OCI-LY1 (cell line): Measurements from ENCODE around the gene CCR7.

Experiments
- H2AFZ ChIP-seq: fragments of 200-600 bp; sonication (generic), shearing (Covaris generic); 2 replicates; pipeline ENCODE4 v1.6.0; 2014; ENCODE audit warnings: antibody characterized with exemption, mild to moderate bottlenecking, low read length
- H3F3A ChIP-seq: fragments of 200-600 bp; sonication (generic), shearing (Covaris generic); 2 replicates; pipeline ENCODE4 v1.6.0; 2014; ENCODE audit warnings: mild to moderate bottlenecking, antibody characterized with exemption, low read length, moderate library complexity; ENCODE audit not compliant: insufficient read depth
- H3K27ac ChIP-seq: fragments of 200-600 bp; sonication (generic); 2 replicates; pipeline ENCODE4 v1.5.1; 2014; ENCODE audit warnings: low read length, mixed run types, mild to moderate bottlenecking, low read depth; ENCODE audit not compliant: poor library complexity, severe bottlenecking
- H3K27me3 ChIP-seq: fragments of 200-600 bp; sonication (generic); 2 replicates; pipeline ENCODE4 v1.6.0; 2014; ENCODE audit warnings: antibody characterized with exemption, mild to moderate bottlenecking, low read length, moderate library complexity; ENCODE audit not compliant: insufficient read depth
- H3K36me3 ChIP-seq: fragments of 200-600 bp; sonication (generic); 2 replicates; pipeline ENCODE4 v1.6.1; 2014; ENCODE audit warnings: mild to moderate bottlenecking, antibody characterized with exemption, low read length, moderate library complexity, mixed read lengths; ENCODE audit not compliant: insufficient read depth
- H3K4me1 ChIP-seq: fragments of 200-600 bp; sonication (generic); 2 replicates; pipeline ENCODE4 v1.5.1; 2014; ENCODE audit warnings: mild to moderate bottlenecking, low read length, moderate library complexity; ENCODE audit not compliant: insufficient read depth, severe bottlenecking
- H3K4me2 ChIP-seq: fragments of 200-600 bp; sonication (generic), shearing (Covaris generic); 2 replicates; pipeline ENCODE4 v1.6.1; 2014; ENCODE audit warnings: low read length
- H3K4me3 ChIP-seq: fragments of 200-600 bp; sonication (generic); 2 replicates; pipeline ENCODE4 v1.5.1; 2014; ENCODE audit warnings: low read length, low read depth, mild to moderate bottlenecking, mixed read lengths; ENCODE audit not compliant: poor library complexity, severe bottlenecking
- H3K79me2 ChIP-seq: fragments of 200-600 bp; shearing (Covaris generic); 2 replicates; pipeline ENCODE4 v1.6.1; 2016; ENCODE audit warnings: mixed run types, low read length, mixed read lengths; ENCODE audit not compliant: insufficient read depth
- H3K9ac ChIP-seq: fragments of 200-600 bp; sonication (generic), shearing (Covaris generic); 2 replicates; pipeline ENCODE4 v1.6.1; 2014; ENCODE audit warnings: mild to moderate bottlenecking, low read length, mixed read lengths
- H3K9me2 ChIP-seq: fragments of 200-600 bp; sonication (generic), shearing (Covaris generic); 2 replicates; pipeline ENCODE4 v1.6.1; 2014; ENCODE audit warnings: low read depth, mild to moderate bottlenecking, low read length, mixed read lengths
- H3K9me3 ChIP-seq: fragments of 200-600 bp; shearing (Covaris generic); 2 replicates; pipeline ENCODE4 v1.6.1; 2014; ENCODE audit warnings: low read length, mixed read lengths
- H4K20me1 ChIP-seq: fragments of 200-600 bp; sonication (generic), shearing (Covaris generic); 2 replicates; pipeline ENCODE4 v1.6.0; 2016; ENCODE audit warnings: mild to moderate bottlenecking, low read length; ENCODE audit not compliant: insufficient read depth
- CTCF ChIP-seq: fragments of 200-600 bp; sonication (generic), shearing (Covaris generic); IDR thresholded peaks from 2 replicates; pipeline ENCODE4 v1.5.1; 2017; ENCODE audit warnings: mild to moderate bottlenecking, antibody characterized with exemption, low read length, moderate library complexity, mixed read lengths
- EZH2 ChIP-seq: fragments of 200-600 bp; sonication (generic), shearing (Covaris generic); IDR thresholded peaks from 2 replicates; pipeline ENCODE4 v1.8.0; 2017; ENCODE audit warnings: borderline replicate concordance, mixed run types, mild to moderate bottlenecking, antibody characterized with exemption, low read length, moderate library complexity, mixed read lengths

Gene CCR7

GRCh38 chr17:40538936-40539705 is 26.2 kb downstream of the CCR7 start:
- Histone ChIP-seq H3K4me2 (no peak overlapping the region), H3K9me2 (no peaks in the 10 kb centered on the region), H3K4me1 (peaks cover 43% of the 10 kb centered on the region), H3K4me3 (no peak overlapping the region), H2AFZ (no peak overlapping the region), H3K9ac (no peak overlapping the region), H3K79me2 (no peaks in the 10 kb centered on the region), H4K20me1 (no peaks in the 10 kb centered on the region), H3K27ac (no peak overlapping the region), H3F3A (no peaks in the 10 kb centered on the region), H3K9me3 (no peaks in the 10 kb centered on the region), H3K36me3 (no peaks in the 10 kb centered on the region), H3K27me3 (no peaks in the 10 kb centered on the region)
- TF ChIP-seq CTCF (no peak), EZH2 (no peak)

GRCh38 chr17:40538019-40538935 is 27.0 kb downstream of the CCR7 start:
- no peaks in the 10 kb centered on the region for H3K36me3 ChIP-seq
- no peaks in the 10 kb centered on the region for H3K9me2 ChIP-seq
- H3K9ac ChIP-seq, result no peak overlapping the region
- H3K9me3 ChIP-seq, result no peaks in the 10 kb centered on the region
- no peak overlapping the region for H3K4me3 ChIP-seq
- peaks cover 47% of the 10 kb centered on the region for H3K4me1 ChIP-seq
- H2AFZ ChIP-seq, result no peak overlapping the region
- H4K20me1 ChIP-seq, result no peaks in the 10 kb centered on the region
- no peak overlapping the region for H3K4me2 ChIP-seq
- H3F3A ChIP-seq, result no peaks in the 10 kb centered on the region
- H3K79me2 ChIP-seq, result no peaks in the 10 kb centered on the region
- H3K27me3 ChIP-seq, result no peaks in the 10 kb centered on the region
- H3K27ac ChIP-seq, result no peak overlapping the region
- no peak for TF ChIP-seq EZH2
- no peak for TF ChIP-seq CTCF

- no peaks in the 10 kb centered on the region for H4K20me1 ChIP-seq
- no peaks in the 10 kb centered on the region for H3K27me3 ChIP-seq
- H3K36me3 ChIP-seq, result no peaks in the 10 kb centered on the region
- no peak overlapping the region for H3K4me3 ChIP-seq
- H3K27ac ChIP-seq, result no peak overlapping the region
- H3K9ac ChIP-seq, result no peak overlapping the region
- H2AFZ ChIP-seq, result no peak overlapping the region
- H3K4me1 ChIP-seq, result peaks cover 47% of the 10 kb centered on the region
- no peaks in the 10 kb centered on the region for H3K9me2 ChIP-seq
- TF ChIP-seq CTCF, result no peak
- TF ChIP-seq EZH2, result no peak
- no peak overlapping the region for H3K4me2 ChIP-seq
- H3F3A ChIP-seq, result no peaks in the 10 kb centered on the region
- H3K9me3 ChIP-seq, result no peaks in the 10 kb centered on the region
- H3K79me2 ChIP-seq, result no peaks in the 10 kb centered on the region
Observed at GRCh38 chr17:40536295-40537171, 28.7 kb downstream of the CCR7 start.
